CD4-positive, alpha-beta T cell treated with Interleukin-6 at 100 ng/mL for 8 hours (primary cell): ENCODE results near the gene NGRN.

Experiments
- DNase-seq: peaks from one replicate; pipeline ENCODE4 v3.0.0-alpha.2; 2020; ENCODE audit warnings: mixed read lengths, low spot score

The NGRN gene

GRCh38 chr15:90265271-90266060 is at the start of gene NGRN:
TSS of gene NGRN (plus strand) at chr15:90265672. CDS start at chr15:90265713, 41 bp downstream.
- peak; percentile 89 for DNase-seq

DNA sequence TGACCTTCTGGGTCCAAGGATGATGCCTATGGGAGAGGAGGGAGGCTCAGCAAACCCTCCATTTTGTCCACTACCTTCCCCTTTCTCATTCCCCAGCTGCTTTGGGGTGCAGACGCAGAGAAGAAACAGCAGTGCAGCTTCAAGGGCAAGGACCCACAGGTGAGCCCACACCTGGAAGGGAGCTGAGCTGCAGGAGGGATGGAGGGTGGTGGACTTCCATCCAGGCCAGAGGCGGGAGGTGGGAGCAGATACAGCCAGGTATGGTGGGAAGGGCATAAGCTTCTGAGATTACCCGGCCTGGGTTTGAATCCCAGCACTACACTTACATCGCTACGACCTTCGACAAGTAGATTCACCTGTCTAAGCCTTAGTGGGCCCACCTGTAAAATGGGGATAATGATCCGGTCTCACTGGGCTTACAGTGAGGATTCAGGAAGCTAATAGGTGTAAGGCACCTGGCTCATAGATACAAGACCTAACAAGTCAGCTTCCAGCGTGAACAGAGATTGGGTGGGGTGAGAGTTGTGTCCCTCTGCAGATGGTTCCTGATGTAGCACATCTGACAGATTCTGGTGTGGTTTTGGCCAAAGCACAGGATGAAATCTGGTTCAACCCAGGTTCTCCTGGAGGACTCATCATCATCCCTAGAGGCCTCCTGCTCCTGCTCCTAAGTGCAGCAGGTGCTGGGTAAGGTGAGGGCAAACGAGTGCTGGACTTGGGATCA is 47.6 kb upstream of the NGRN start:
- no peak for DNase-seq

DNA sequence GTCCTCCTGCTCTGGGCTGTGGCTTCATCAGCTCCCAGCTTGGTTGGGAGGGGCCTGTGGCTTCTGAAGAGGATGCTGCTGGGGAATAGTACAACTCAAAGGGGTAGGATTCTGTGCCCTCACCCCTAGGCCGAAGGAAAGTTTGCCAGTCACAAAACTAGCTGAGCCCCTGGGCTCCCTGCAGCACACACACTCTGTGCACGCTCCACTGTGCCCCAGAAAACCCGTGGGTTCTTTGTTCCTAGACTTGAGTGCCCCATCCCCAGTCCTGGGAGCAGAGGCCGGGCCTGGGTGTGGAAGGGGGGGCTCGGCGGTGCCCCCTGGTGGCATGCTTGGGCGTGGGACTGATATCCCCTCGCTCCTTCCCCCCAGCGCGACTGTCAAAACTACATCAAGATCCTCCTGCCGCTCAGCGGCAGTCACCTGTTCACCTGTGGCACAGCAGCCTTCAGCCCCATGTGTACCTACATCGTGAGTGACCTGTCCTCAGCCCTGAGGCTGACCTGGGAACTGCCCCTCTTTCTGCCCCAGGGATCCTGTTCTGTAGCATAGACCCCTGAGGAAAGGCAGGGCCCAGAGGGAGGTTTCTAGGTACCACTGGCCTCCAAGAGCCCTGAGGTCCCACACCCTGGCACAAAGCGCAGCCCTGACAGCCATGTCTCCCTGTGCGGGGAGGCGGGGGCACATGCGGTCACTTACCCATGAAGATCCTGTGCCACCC is 45.9 kb upstream of the NGRN start:
- peak; percentile 40 for DNase-seq

DNA sequence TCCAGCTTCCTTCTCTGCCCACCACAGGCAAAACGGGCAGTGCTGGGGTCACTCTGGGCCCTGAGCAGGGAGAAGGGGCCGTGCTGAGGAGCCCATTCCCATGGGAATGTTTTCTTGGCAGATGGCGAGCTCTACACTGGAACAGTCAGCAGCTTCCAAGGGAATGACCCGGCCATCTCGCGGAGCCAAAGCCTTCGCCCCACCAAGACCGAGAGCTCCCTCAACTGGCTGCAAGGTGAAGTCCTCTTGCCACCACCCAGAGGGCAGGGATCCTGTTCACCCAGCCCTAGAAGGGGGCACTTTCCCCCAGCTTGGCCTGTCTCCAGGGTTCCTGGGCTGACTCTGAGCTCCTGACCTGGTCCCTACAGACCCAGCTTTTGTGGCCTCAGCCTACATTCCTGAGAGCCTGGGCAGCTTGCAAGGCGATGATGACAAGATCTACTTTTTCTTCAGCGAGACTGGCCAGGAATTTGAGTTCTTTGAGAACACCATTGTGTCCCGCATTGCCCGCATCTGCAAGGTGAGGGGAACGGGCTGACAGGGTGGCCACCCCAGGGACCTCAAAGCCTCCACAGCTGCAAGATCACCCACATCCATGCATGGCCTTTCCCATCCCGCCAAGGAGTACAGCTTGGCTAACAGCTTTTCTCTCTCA is 44.1 kb upstream of the NGRN start:
- DNase-seq: no peak

- no peak for DNase-seq
Observed at GRCh38 chr15:90222547-90222946, 42.9 kb upstream of the NGRN start.

DNA sequence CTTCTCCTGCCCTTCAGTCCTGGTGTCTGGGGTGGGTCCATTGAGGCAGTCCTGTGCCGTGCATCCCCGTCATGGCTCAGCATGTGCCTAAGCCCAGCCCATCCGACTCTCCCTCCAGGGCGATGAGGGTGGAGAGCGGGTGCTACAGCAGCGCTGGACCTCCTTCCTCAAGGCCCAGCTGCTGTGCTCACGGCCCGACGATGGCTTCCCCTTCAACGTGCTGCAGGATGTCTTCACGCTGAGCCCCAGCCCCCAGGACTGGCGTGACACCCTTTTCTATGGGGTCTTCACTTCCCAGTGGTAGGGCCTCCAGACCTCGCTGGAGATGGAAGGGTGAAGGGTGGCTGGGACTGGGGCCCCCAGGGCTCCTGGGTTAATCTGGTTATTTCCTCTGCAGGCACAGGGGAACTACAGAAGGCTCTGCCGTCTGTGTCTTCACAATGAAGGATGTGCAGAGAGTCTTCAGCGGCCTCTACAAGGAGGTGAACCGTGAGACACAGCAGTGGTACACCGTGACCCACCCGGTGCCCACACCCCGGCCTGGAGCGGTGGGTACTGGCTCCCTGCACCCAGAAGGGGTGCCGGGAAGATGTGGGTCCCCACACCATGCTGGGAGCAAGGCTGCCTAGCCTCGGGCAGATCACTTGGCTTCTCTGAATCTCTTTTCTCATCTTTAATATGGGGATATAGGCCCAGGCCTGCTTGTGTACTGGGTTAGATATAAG is 41.9 kb upstream of the NGRN start:
- DNase-seq: no peak

- DNase-seq: no peak
Observed at GRCh38 chr15:90225047-90225446, 40.4 kb upstream of the NGRN start.

GRCh38 chr15:90225504-90226234 is 39.8 kb upstream of the NGRN start:
- DNase-seq: no peak

DNA sequence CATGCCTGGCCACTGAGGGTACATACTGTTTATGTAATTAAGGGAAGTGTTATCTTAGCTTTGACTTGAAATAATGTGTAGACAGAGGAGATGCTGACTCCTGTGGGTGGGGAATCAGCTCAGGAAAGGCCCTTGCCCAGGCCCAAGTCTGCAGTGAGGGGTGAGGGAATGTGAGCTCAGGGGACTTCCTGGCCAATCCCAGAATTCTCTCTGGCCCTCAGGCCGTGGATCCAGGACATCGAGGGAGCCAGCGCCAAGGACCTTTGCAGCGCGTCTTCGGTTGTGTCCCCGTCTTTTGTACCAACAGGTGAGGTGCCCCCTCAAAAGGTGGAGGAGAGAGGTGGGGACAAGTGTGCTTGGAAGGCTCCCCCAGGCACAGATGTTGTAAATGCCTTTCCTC is 38.1 kb upstream of the NGRN start:
- no peak for DNase-seq

- DNase-seq: no peak
Observed at GRCh38 chr15:90227816-90228772, 37.4 kb upstream of the NGRN start.

GRCh38 chr15:90228960-90229359 is 36.5 kb upstream of the NGRN start:
- no peak for DNase-seq

- DNase-seq: no peak
Observed at GRCh38 chr15:90230071-90230494, 35.4 kb upstream of the NGRN start.

DNA sequence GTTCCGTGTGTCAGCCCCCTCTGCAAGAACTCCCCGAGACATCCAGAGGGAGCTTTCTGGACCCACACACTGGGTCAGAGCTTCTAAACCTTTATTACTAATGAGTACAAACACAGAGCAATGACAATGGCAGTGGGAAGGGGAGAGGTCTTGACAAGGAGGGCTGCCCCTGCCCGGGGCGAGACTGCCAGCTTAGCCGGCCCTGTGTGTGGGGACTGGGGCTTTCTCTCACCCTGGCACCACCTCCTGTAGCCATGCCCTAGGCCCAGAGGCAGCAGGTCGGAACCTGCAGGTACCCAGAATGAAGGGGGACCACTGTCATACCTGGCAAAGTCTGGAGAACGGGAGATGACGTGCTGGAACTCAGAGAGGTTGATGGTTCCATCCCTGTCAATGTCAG is 34.9 kb upstream of the NGRN start:
- DNase-seq: no peak

GRCh38 chr15:90231028-90232017 is 34.1 kb upstream of the NGRN start:
- peak; percentile 83 for DNase-seq

DNA sequence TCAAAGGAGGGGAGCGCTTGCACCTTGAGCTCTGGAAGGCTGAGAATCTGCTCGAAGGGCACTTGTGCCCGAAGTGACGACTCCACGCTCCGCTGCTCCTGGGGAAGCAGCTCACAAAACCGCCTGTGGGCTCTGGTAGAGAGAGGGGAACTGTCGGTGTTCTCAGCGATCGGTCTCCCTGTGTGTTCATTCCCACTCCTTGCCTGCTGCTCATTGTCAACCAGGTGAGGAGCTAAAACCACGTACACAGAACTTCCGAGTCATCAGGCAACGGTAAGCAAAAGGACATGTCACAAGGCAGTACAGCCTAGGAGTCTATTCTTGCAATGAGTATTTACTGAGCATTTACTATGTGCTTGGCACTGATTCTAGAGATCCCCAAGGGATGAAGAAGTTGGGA is 33.3 kb upstream of the NGRN start:
- DNase-seq: no peak

GRCh38 chr15:90232941-90233386 is 32.5 kb upstream of the NGRN start:
- no peak for DNase-seq

- peak; percentile 97 for DNase-seq
Observed at GRCh38 chr15:90233387-90234095, 31.9 kb upstream of the NGRN start, which contains the start of gene CIB1. TSS of gene CIB1 (minus strand) at chr15:90233941. CDS start at chr15:90233885, 56 bp downstream.
